ENCODE measurements around the gene GDPD5.

- TF ChIP-seq, protein P1, sequence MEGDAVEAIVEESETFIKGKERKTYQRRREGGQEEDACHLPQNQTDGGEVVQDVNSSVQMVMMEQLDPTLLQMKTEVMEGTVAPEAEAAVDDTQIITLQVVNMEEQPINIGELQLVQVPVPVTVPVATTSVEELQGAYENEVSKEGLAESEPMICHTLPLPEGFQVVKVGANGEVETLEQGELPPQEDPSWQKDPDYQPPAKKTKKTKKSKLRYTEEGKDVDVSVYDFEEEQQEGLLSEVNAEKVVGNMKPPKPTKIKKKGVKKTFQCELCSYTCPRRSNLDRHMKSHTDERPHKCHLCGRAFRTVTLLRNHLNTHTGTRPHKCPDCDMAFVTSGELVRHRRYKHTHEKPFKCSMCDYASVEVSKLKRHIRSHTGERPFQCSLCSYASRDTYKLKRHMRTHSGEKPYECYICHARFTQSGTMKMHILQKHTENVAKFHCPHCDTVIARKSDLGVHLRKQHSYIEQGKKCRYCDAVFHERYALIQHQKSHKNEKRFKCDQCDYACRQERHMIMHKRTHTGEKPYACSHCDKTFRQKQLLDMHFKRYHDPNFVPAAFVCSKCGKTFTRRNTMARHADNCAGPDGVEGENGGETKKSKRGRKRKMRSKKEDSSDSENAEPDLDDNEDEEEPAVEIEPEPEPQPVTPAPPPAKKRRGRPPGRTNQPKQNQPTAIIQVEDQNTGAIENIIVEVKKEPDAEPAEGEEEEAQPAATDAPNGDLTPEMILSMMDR (IDR thresholded peaks at IDR 0.05) = no peak
- no peak for TF ChIP-seq POLR2A (IDR thresholded peaks at IDR 0.05)
Measured at GRCh38 chr11:75510723-75511019, 15.1 kb downstream of the GDPD5 start.

Data from ovary (tissue), 3 donors.